SK-N-SH (cell line): ENCODE measurements around the gene ABCA4.

Experiments
- ELF1 ChIP-seq: IDR thresholded peaks from 2 replicates; pipeline ENCODE4 v1.4.0; 2012
- EP300 ChIP-seq, 2 experiments: IDR thresholded peaks; 2 replicates each; pipeline versions ENCODE4 v1.4.0 to v1.6.1; 2012; ENCODE audit warnings: borderline replicate concordance in 1 of 2, low read depth in 1 of 2, low read length in 1 of 2
- JUND ChIP-seq: IDR thresholded peaks from 2 replicates; pipeline ENCODE4 v1.4.0; 2012
- POLR2AphosphoS5 ChIP-seq: IDR thresholded peaks from 2 replicates; pipeline ENCODE4 v1.6.1; 2012; ENCODE audit warnings: low read depth, low read length
- RCOR1 ChIP-seq: fragments of 150-350 bp; IDR thresholded peaks from 2 replicates; pipeline ENCODE4 v1.6.1; 2017; ENCODE audit warnings: antibody characterized with exemption, low read length
- REST ChIP-seq: IDR thresholded peaks from 2 replicates; pipeline ENCODE4 v1.6.1; 2012; ENCODE audit warnings: mild to moderate bottlenecking, low read depth, low read length, moderate library complexity
- RFX5 ChIP-seq: IDR thresholded peaks from 2 replicates; pipeline ENCODE4 v1.6.1; 2012; ENCODE audit warnings: mild to moderate bottlenecking, improper control_type of control experiment, low read length
- RXRA ChIP-seq: IDR thresholded peaks from 2 replicates; pipeline ENCODE4 v1.4.0; 2012; ENCODE audit warnings: low read depth, mild to moderate bottlenecking, borderline replicate concordance
- YY1 ChIP-seq: IDR thresholded peaks from 2 replicates; pipeline ENCODE4 v1.4.0; 2012; ENCODE audit warnings: low read depth, mild to moderate bottlenecking
- TF ChIP-seq, protein P1 (sequence below): fragments of 150-350 bp; IDR thresholded peaks from 2 replicates; pipeline ENCODE4 v1.6.1; 2017; ENCODE audit warnings: antibody characterized with exemption, low read length, low read depth, borderline replicate concordance
- TF ChIP-seq, protein P2 (sequence below): fragments of 200-600 bp; sonication (generic); IDR thresholded peaks from 2 replicates; pipeline ENCODE4 v1.6.1; 2017; ENCODE audit warnings: antibody characterized with exemption, mild to moderate bottlenecking, moderate library complexity

- TF ChIP-seq ELF1, result no peak
- TF ChIP-seq EP300 (IDR thresholded peaks at IDR 0.05; ENCODE audit: borderline replicate concordance in 1 of 2, low read depth in 1 of 2, low read length in 1 of 2), result no peak
- TF ChIP-seq, protein P1, sequence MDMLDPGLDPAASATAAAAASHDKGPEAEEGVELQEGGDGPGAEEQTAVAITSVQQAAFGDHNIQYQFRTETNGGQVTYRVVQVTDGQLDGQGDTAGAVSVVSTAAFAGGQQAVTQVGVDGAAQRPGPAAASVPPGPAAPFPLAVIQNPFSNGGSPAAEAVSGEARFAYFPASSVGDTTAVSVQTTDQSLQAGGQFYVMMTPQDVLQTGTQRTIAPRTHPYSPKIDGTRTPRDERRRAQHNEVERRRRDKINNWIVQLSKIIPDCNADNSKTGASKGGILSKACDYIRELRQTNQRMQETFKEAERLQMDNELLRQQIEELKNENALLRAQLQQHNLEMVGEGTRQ, result no peak
- TF ChIP-seq, protein P2, sequence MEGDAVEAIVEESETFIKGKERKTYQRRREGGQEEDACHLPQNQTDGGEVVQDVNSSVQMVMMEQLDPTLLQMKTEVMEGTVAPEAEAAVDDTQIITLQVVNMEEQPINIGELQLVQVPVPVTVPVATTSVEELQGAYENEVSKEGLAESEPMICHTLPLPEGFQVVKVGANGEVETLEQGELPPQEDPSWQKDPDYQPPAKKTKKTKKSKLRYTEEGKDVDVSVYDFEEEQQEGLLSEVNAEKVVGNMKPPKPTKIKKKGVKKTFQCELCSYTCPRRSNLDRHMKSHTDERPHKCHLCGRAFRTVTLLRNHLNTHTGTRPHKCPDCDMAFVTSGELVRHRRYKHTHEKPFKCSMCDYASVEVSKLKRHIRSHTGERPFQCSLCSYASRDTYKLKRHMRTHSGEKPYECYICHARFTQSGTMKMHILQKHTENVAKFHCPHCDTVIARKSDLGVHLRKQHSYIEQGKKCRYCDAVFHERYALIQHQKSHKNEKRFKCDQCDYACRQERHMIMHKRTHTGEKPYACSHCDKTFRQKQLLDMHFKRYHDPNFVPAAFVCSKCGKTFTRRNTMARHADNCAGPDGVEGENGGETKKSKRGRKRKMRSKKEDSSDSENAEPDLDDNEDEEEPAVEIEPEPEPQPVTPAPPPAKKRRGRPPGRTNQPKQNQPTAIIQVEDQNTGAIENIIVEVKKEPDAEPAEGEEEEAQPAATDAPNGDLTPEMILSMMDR, result no peak
- TF ChIP-seq REST, result no peak
- TF ChIP-seq RFX5, result no peak
- no peak for TF ChIP-seq JUND
- TF ChIP-seq RXRA, result no peak
- TF ChIP-seq RCOR1, result no peak
- no peak for TF ChIP-seq YY1
- no peak for TF ChIP-seq POLR2AphosphoS5
Measured at GRCh38 chr1:94124538-94124937, 3.6 kb upstream of the ABCA4 start.
